HG03064 (cell line): ENCODE data around the gene STK32B.

Experiments
- ATAC-seq: cut with Tn5 transposase; IDR thresholded peaks from one replicate; pipeline ENCODE4 v1.9.1; 2021; ENCODE audit warnings: low read depth; ENCODE audit not compliant: unreplicated experiment

The STK32B gene

GRCh38 chr4:5330339-5330989 lies 279.2 kb downstream of the STK32B start:
- no peak for ATAC-seq

GRCh38 chr4:5337731-5338130 lies 286.5 kb downstream of the STK32B start:
- ATAC-seq, result no peak

- ATAC-seq, result no peak
Observed at GRCh38 chr4:5338531-5338930, 287.3 kb downstream of the STK32B start.

- ATAC-seq, result no peak
Observed at GRCh38 chr4:5340991-5341451, 289.7 kb downstream of the STK32B start.

GRCh38 chr4:5341526-5341925 lies 290.2 kb downstream of the STK32B start:
- ATAC-seq, result no peak

- no peak for ATAC-seq
Observed at GRCh38 chr4:5355846-5356245, 304.6 kb downstream of the STK32B start.

GRCh38 chr4:5357870-5358269 lies 306.6 kb downstream of the STK32B start:
- no peak for ATAC-seq

- ATAC-seq, result no peak
Observed at GRCh38 chr4:5361968-5362367, 310.7 kb downstream of the STK32B start.

- ATAC-seq, result no peak
Observed at GRCh38 chr4:5364406-5364805, 313.1 kb downstream of the STK32B start.

- ATAC-seq, result no peak
Observed at GRCh38 chr4:5365071-5366008, 314.1 kb downstream of the STK32B start.

- no peak for ATAC-seq
Observed at GRCh38 chr4:5366009-5366386, 314.7 kb downstream of the STK32B start.

- no peak for ATAC-seq
Observed at GRCh38 chr4:5366421-5366820, 315.1 kb downstream of the STK32B start.

- ATAC-seq, result no peak
Observed at GRCh38 chr4:5368426-5368825, 317.1 kb downstream of the STK32B start.

GRCh38 chr4:5370286-5370685 lies 319.0 kb downstream of the STK32B start:
- no peak for ATAC-seq

- no peak for ATAC-seq
Observed at GRCh38 chr4:5371415-5372190, 320.3 kb downstream of the STK32B start.

- no peak for ATAC-seq
Observed at GRCh38 chr4:5372198-5372597, 320.9 kb downstream of the STK32B start.

- ATAC-seq, result no peak
Observed at GRCh38 chr4:5373327-5373726, 322.0 kb downstream of the STK32B start.

GRCh38 chr4:5374592-5374991 lies 323.3 kb downstream of the STK32B start:
- no peak for ATAC-seq

GRCh38 chr4:5374994-5375393 lies 323.7 kb downstream of the STK32B start:
- ATAC-seq, result no peak

- ATAC-seq, result no peak
Observed at GRCh38 chr4:5376015-5376414, 324.7 kb downstream of the STK32B start.

GRCh38 chr4:5378002-5378401 lies 326.7 kb downstream of the STK32B start:
- no peak for ATAC-seq
